ENCODE data around the gene TMED10.
A peak's percentile ranks its signal among the peaks of the same experiment; 100 is the strongest.

Gene TMED10

DNA sequence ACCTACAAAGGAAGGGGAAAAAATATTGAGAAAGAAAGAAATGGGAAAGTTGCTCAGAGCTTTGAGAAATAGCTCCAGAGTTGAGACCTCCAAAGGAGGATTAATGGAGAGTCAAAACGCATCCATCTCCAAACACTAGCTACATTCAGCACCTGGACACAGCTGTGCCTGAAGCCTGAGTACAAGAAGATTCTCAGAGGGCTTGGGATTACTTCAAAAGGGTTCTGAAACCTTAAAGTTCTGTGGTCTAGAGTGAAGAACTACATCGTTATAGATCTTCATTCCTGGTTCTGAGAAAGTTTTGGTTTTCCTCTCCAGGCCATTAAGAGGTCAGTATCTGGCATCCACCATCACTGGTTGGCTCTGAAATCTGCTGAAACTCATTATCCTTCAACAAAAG, 10.5 kb upstream of the TMED10 start:
- Histone ChIP-seq H3K4me3 (ENCODE audit: low read depth in 1 of 2, low read length in 1 of 2) (no peak overlapping the region), H3K27ac (no peak overlapping the region), H3K4me1 (ENCODE audit: control insufficient read depth in 1 of 2, insufficient read depth in 1 of 2, low read depth in 1 of 2, low read length in 1 of 2) (peaks cover 39 to 42% of the 10 kb centered on the region in 2 experiments), H3K36me3 (no peaks in the 10 kb centered on the region), H3K27me3 (no peaks in the 10 kb centered on the region), H3K9me3 (no peaks in the 10 kb centered on the region)
- TF ChIP-seq, protein P1, sequence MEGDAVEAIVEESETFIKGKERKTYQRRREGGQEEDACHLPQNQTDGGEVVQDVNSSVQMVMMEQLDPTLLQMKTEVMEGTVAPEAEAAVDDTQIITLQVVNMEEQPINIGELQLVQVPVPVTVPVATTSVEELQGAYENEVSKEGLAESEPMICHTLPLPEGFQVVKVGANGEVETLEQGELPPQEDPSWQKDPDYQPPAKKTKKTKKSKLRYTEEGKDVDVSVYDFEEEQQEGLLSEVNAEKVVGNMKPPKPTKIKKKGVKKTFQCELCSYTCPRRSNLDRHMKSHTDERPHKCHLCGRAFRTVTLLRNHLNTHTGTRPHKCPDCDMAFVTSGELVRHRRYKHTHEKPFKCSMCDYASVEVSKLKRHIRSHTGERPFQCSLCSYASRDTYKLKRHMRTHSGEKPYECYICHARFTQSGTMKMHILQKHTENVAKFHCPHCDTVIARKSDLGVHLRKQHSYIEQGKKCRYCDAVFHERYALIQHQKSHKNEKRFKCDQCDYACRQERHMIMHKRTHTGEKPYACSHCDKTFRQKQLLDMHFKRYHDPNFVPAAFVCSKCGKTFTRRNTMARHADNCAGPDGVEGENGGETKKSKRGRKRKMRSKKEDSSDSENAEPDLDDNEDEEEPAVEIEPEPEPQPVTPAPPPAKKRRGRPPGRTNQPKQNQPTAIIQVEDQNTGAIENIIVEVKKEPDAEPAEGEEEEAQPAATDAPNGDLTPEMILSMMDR (IDR thresholded peaks at IDR 0.05) = no peak

GRCh38 chr14:75185251-75186040, 9.0 kb upstream of the TMED10 start:
- Histone ChIP-seq H3K27ac (no peak overlapping the region), H3K4me3 (ENCODE audit: low read depth in 1 of 2, low read length in 1 of 2) (no peak overlapping the region), H3K4me1 (ENCODE audit: control insufficient read depth in 1 of 2, insufficient read depth in 1 of 2, low read depth in 1 of 2, low read length in 1 of 2) (peaks cover 53 to 55% of the 10 kb centered on the region in 2 experiments), H3K9me3 (no peaks in the 10 kb centered on the region), H3K27me3 (no peaks in the 10 kb centered on the region), H3K36me3 (no peaks in the 10 kb centered on the region)
- TF ChIP-seq, protein P1 (IDR thresholded peaks at IDR 0.05) = no peak

- no peaks in the 10 kb centered on the region for H3K36me3 ChIP-seq
- no peaks in the 10 kb centered on the region for H3K27me3 ChIP-seq
- peaks cover 56 to 59% of the 10 kb centered on the region in 2 experiments for H3K4me1 ChIP-seq (ENCODE audit: control insufficient read depth in 1 of 2, insufficient read depth in 1 of 2, low read depth in 1 of 2, low read length in 1 of 2)
- no peaks in the 10 kb centered on the region for H3K9me3 ChIP-seq
- no peak overlapping the region for H3K4me3 ChIP-seq (ENCODE audit: low read depth in 1 of 2, low read length in 1 of 2)
- TF ChIP-seq, protein P1 (IDR thresholded peaks at IDR 0.05) = no peak
- H3K27ac ChIP-seq = no peak overlapping the region
Measured at GRCh38 chr14:75184492-75184891, 8.1 kb upstream of the TMED10 start.

- TF ChIP-seq, protein P1 (IDR thresholded peaks at IDR 0.05) = no peak
- Histone ChIP-seq H3K36me3 (no peaks in the 10 kb centered on the region), H3K27ac (no peak overlapping the region), H3K4me1 (ENCODE audit: control insufficient read depth in 1 of 2, insufficient read depth in 1 of 2, low read depth in 1 of 2, low read length in 1 of 2) (peaks cover 51 to 55% of the 10 kb centered on the region in 2 experiments), H3K9me3 (no peaks in the 10 kb centered on the region), H3K27me3 (no peaks in the 10 kb centered on the region), H3K4me3 (ENCODE audit: low read depth in 1 of 2, low read length in 1 of 2) (no peak overlapping the region)
Measured at GRCh38 chr14:75184039-75184438, 7.6 kb upstream of the TMED10 start.

GRCh38 chr14:75183225-75183624, 6.8 kb upstream of the TMED10 start:
- Histone ChIP-seq H3K4me1 (ENCODE audit: control insufficient read depth in 1 of 2, insufficient read depth in 1 of 2, low read depth in 1 of 2, low read length in 1 of 2) (peaks cover 43 to 47% of the 10 kb centered on the region in 2 experiments), H3K27ac (peak overlapping the region; percentile 63), H3K4me3 (ENCODE audit: low read depth in 1 of 2, low read length in 1 of 2) (no peak overlapping the region), H3K36me3 (no peaks in the 10 kb centered on the region), H3K27me3 (no peaks in the 10 kb centered on the region), H3K9me3 (no peaks in the 10 kb centered on the region)
- TF ChIP-seq, protein P1 (IDR thresholded peaks at IDR 0.05) = no peak
